Adipose tissue (tissue), 3 donors: ENCODE results near the gene MILR1. TPM values are rescaled to one million over a fixed set of nuclear protein-coding genes. Genes with fewer than 3 reads are reported as not detected.

ENCODE experiments used
- H3K27ac ChIP-seq: one replicate; pipeline ENCODE4 v1.5.1; 2013; ENCODE audit warnings: low read depth, low read length
- WGBS, 3 donors: extraction: QIAGEN DNeasy Blood & Tissue Kit; methylation state at CpG; one replicate each; pipeline ENCODE4 v1.1.7; 2013; 5-methylcytosine and 5-hydroxymethylcytosine counted together
- polyA plus RNA-seq, 3 donors: library from polyadenylated mRNA; stranded (reverse); fragments of 200-250 nt; gene quantifications; one replicate each; pipeline ENCODE4 v1.2.3, GENCODE V29; 2013
- donor health status: healthy with polysubstance abuse.
- donor health status: Bipolar disorder and iron deficiency.
- donor health status: healthy.

MILR1 gene
- polyA plus RNA-seq, 3 donors: 0.53 to 9.4 (median 4.3) TPM

GRCh38 chr17:64507413-64507782, 58.5 kb downstream of the MILR1 start:
- 0% methylated on average over 13 of the region's 13 CpGs for whole genome bisulfite sequencing, 3 donors
- H3K27ac ChIP-seq: no peak overlapping the region

- no peak overlapping the region for H3K27ac ChIP-seq
- 68 to 87% (median 85%) methylated on average over 2 of the region's 2 CpGs for WGBS, 3 donors
Measured at GRCh38 chr17:64508683-64509082, 59.8 kb downstream of the MILR1 start.

- 89 to 93% (median 91%) methylated on average over 6 of the region's 6 CpGs for WGBS, 3 donors
- no peak overlapping the region for H3K27ac ChIP-seq
Measured at GRCh38 chr17:64509179-64509578, 60.3 kb downstream of the MILR1 start.

GRCh38 chr17:64515419-64515818, 66.5 kb downstream of the MILR1 start:
- 77 to 91% (median 80%) methylated on average over 2 of the region's 2 CpGs for WGBS, 3 donors

GRCh38 chr17:64515829-64516228, 66.9 kb downstream of the MILR1 start:
- 86 to 97% (median 96%) methylated on average over 1 of the region's 1 CpG for WGBS, 3 donors

More at GRCh38 chr17:64515419-64515818, 66.5 kb downstream of the MILR1 start:
- H3K27ac ChIP-seq: no peak overlapping the region

More at GRCh38 chr17:64515829-64516228, 66.9 kb downstream of the MILR1 start:
- no peak overlapping the region for H3K27ac ChIP-seq

Other genes with a start within 250 kb of the MILR1 start
- gene TEX2, start 185.9 kb upstream of the MILR1 start, polyA plus RNA-seq: 10 to 100 TPM; 12.2 to 18.9 (median 12.5) TPM
- 100 to 1,000 TPM in 1 of 3 donors, 10 to 100 TPM in 2; 21.6 to 113 (median 54.9) TPM for gene PECAM1, start 58.3 kb upstream of the MILR1 start, polyA plus RNA-seq
- 1 to 10 TPM; 5.2 to 9.9 (median 7.2) TPM for gene POLG2, start 47.9 kb downstream of the MILR1 start, polyA plus RNA-seq
- gene DDX5, start 57.2 kb downstream of the MILR1 start, polyA plus RNA-seq: 100 to 1,000 TPM; 162 to 684 (median 514) TPM
- gene CEP95, start 57.9 kb downstream of the MILR1 start, polyA plus RNA-seq: 10 to 100 TPM; 15.5 to 34.8 (median 19.6) TPM
- 10 to 100 TPM in 1 of 3 donors, 1 to 10 TPM in 2; 4.0 to 13.0 (median 8.7) TPM for gene SMURF2, start 213.2 kb downstream of the MILR1 start, polyA plus RNA-seq